Measurements from ENCODE around the gene WNT9B. TPM values are rescaled to one million over a fixed set of nuclear protein-coding genes. Genes with fewer than 3 reads are reported as not detected.

Gene WNT9B, protein sequence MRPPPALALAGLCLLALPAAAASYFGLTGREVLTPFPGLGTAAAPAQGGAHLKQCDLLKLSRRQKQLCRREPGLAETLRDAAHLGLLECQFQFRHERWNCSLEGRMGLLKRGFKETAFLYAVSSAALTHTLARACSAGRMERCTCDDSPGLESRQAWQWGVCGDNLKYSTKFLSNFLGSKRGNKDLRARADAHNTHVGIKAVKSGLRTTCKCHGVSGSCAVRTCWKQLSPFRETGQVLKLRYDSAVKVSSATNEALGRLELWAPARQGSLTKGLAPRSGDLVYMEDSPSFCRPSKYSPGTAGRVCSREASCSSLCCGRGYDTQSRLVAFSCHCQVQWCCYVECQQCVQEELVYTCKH
- 10 to 100 TPM in 2 of 4 donors, 1 to 10 TPM in 1, under 1 TPM in 1; 0.16 to 14.9 (median 9.8) TPM for polyA plus RNA-seq (ENCODE audit: insufficient read length in 4 of 4)

DNA sequence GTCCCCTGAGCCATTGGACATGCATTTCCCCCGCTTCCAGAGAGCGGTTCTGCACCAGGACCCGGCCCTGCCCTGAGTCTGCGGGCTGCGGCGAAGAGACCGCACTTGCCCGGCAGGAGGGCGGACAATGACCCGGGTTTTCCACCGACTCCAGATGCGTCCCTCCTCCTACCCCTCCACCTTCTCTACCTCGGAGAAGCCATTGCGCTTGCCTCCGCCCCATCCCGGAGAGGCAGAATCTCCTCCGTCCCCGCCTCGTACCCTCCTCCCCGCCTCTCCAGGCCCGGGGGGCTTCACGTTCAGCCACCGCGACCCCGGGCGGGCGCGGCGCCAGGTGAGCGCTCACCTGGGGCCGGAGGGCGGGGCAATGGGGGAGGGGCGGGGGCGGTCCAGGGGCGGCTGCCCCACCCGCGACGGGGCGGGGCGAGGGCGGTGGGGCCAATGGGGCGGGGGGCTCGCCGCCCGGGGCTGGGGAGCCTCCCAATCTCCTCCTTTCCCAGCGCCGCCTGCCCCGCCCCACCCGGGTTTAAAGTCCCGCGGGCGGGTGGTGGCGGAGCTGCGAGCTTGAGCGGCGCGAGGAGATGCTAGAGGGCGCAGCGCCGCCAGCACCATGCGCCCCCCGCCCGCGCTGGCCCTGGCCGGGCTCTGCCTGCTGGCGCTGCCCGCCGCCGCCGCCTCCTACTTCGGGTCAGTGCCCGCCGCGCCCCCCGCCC is at the start of gene WNT9B:
Gene WNT9B, plus strand, starts transcription at position 555 of the 713 bp plus-strand sequence. Its CDS starts 56 bp downstream, at position 611.
- DNase-seq (ENCODE audit: low read depth in 4 of 4, low spot score in 3 of 4), result peak in 2 of 4 donors; percentile 38 to 47

DNA sequence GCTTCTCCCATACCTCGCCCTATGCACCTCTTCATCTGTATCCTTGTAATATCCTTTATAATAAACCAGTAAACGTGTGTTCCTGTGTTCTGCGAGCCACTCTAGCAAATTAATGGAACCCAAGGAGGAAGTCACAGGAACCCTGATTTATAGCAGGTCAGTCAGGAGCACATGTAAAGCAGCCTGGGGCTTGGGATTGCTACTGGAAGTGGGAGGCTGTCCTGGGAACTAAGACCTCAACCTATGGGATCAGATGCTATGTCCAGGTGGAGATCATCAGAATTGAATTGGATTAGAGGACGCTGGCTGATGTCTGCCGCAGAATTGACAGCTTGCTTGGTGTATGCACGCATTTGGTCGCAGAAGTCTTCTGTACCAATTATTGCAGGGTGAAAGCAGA is 48.6 kb upstream of the WNT9B start:
- no peak for DNase-seq (ENCODE audit: low read depth in 4 of 4, low spot score in 3 of 4)

DNA sequence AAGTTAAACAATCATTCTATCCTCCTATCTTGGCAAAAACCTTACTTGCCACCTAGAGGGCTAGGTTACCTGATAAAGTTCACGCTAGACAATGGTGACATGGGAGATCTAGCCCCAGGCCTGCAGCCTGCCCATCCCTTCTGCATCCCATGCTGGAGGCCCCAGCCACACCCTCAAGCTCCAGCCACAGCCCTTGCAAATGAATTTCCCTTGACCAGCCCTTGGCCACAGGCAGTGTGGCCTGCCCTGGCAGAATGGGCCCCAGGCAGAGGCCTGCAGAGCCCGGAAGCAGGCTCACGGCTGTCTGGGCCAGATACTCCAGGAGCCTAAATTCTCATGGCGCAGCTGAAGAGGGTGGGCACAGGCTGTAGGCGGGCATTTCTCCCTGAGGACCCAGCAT is 47.8 kb upstream of the WNT9B start:
- DNase-seq (ENCODE audit: low read depth in 4 of 4, low spot score in 3 of 4), result no peak

DNA sequence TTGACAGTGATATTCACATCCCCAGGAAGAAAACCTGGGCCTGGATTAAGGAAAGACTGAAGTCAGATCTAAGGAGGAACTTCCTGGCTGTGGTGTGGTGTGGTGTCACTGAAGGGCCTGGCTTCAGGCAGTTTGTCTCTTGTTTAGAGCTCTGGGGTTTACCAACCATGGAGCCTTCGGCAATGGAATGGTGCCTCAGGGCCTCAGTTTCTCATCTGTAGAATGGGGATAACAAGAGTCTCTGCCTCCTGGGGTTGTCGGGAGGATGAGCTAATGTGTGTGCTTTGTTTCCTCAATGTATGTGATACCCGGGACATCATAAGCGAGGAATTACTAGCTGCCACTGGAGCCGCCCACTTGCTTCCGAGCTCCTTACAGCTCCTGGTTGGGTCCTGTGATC is 45.6 kb upstream of the WNT9B start:
- no peak for DNase-seq (ENCODE audit: low read depth in 4 of 4, low spot score in 3 of 4)

DNA sequence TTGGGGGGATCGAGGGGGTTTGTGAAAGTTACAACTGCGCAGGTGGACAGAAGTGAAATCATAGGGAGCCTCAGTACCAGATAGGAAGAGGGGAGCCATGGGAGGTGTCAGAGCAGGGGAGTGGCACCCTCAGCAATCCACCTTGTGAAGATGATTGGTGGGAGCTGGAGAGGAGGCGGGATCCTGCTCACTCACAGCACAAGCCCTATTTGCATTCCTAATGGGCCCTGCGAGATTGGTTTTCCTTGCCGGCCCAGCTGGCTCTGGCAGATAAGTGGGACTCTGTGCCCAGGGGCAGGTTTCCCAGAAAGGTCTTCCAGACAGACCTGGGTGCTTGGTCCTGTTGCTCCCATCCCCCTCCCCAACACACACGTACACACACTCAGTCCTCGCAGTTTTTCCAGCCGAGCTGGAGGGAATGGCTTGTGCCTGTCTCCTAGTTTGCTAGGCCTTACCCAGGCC is 42.2 kb upstream of the WNT9B start:
- no peak for DNase-seq (ENCODE audit: low read depth in 4 of 4, low spot score in 3 of 4)

DNA sequence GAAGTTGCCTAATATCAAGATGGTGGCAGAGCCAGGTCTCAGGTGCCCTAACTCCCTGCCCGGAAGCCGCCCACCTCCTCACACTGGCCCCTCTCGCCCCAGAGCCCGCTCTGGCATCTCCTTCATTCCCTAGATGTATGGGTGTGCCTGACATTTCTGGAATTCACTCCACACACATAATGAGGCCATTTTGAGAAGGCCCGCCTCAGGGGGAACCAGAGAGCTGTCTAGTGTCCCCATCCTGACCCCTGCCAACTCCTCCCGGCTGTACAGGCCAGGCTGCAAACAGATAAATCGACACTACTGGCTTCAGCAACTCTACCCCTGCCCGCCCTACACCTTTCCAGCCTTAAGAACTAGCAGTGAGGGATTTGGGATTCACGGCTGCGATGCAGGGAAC is 40.5 kb upstream of the WNT9B start:
- DNase-seq (ENCODE audit: low read depth in 4 of 4, low spot score in 3 of 4), result no peak

DNA sequence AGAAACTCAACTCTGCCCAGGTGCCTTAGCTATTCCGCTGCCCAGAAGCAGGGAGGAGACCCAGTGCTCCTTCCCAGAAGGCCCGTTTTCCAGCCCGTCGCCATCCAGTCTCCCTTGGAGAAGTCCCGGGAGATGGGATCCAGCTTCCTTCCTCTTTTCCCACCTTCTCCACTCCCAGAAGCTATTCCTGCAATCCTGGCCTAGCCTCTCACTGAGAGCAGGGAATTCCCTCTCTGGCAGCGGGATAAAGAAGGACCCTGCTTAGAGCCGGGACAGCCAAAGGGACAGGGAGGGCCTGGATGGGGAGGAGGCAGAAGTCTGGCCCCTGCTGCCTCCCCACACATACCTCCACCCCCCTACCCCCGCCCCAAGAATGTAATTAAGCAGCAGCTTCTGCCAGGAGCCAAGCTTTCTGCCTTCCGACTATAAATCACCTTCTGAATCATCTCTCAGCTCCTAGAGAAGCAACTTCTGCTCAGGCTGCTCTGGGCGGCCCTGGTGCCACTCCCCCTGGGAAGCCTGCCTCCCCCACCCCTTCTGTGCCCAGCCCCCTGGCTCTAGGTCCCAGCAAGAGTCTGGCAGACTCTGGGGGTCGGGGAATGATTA is 39.3 kb upstream of the WNT9B start:
- DNase-seq (ENCODE audit: low read depth in 4 of 4, low spot score in 3 of 4), result peak; percentile 18 to 37 (median 25)

DNA sequence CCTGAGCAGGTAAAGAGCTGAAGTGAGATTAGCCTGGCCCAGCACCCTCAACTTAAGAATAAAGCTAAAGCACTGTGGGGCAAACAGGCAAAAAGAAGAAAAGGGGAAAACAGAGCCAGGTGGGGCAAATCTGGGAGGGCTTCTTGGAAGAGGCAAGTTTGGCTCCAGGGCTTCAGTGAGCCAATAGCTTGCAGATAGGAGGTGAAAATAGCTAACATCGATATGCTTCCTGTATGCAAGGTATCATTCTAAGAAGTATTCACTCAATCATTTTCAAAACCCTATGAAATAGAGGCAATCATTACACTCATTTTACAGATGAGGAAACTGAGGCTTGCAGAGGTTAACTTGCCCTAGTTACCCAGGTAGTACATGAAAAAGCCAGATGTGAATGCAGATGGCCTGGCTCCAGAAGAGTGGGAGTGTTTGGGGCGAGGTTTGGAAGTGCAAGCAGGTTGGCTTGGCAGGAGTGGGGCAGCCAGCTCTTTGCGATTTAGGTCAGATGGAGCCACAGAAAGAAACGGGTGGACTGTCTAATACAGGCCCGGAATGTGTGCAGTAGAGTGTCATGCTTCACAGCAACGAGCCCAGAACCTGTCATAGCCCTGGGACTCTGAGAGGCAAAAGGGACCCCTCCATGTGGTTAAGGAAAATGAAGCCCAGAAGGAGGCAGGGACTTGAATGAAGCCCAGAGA is 38.6 kb upstream of the WNT9B start:
- DNase-seq (ENCODE audit: low read depth in 4 of 4, low spot score in 3 of 4), result no peak

DNA sequence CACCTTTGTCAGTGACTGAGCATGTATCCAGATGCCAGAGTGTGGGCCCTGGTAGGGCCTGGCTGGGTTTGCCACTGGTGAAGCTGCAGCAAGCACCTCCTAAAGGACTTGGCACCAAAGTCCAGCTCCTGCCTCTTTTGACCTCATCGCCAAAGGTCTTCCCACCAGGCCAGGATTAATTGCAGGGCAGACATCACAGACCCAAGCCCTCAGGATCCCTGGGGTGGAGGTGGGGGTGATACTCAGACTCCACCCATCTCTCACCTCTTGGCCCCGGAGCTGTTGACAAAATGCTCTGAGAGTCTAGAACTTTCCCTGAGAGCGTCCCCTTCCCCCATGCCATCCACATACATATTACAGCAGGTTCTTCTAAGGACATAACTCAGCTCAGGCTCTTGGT is 37.5 kb upstream of the WNT9B start:
- no peak for DNase-seq (ENCODE audit: low read depth in 4 of 4, low spot score in 3 of 4)

DNA sequence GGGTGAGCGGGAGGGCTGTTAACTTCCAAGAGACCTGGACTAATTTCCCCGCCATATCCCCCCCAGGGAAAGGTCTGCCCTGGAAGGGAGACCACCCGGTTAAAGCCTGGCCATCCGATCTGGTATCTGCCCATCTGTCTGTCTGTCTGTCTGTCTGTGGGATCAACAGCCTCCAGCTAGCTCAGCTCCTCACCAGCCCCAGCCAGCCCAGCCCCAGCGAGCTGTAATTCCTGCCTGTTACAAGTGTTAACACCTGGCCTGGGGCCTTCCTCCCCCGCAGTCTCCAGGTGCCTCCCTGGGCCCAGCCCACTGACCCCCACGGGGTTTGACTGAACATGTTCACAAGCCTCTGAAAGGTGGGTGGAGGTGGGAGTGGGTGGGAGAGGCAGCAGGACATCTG is 36.9 kb upstream of the WNT9B start:
- no peak for DNase-seq (ENCODE audit: low read depth in 4 of 4, low spot score in 3 of 4)

DNA sequence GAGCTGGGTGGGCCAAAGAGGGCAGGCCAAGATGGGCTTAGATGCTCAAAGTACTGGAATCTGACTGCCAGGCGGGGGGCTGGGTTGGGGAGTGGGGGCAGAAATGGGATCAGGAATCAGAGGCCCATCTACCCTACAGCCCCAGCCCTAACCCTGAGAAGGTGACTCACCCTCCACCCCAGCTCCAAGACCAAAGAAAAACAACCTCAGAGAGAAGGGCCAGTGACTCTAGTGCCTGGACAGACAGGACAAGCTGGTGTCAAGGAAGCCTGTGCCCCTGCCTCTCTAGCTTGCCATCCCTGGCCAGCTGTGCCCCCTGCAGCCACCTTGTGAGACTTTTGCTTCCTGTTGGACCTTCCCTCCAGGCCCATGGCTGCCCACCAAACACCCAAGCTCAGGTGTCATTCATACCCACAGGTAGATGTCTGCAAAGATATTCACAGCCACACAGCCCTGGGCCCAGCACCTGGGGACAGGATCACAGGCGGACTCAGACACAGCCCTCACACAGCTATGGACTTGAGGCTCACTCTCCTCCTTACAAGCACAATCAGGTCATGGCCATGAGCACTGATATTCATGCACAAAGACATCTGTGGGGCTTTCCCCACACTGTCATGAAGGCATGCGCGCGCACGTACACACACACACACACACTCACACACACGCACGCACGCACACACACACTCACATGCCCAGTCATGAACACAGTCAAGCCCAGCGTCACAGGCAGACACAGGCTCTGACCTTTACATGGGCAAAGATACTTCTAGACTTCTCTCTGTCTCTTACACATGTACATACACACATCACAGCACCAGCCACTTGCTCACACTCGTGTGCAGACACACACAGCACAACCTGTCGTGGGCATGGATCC is 35.7 kb upstream of the WNT9B start:
- DNase-seq (ENCODE audit: low read depth in 4 of 4, low spot score in 3 of 4), result no peak

DNA sequence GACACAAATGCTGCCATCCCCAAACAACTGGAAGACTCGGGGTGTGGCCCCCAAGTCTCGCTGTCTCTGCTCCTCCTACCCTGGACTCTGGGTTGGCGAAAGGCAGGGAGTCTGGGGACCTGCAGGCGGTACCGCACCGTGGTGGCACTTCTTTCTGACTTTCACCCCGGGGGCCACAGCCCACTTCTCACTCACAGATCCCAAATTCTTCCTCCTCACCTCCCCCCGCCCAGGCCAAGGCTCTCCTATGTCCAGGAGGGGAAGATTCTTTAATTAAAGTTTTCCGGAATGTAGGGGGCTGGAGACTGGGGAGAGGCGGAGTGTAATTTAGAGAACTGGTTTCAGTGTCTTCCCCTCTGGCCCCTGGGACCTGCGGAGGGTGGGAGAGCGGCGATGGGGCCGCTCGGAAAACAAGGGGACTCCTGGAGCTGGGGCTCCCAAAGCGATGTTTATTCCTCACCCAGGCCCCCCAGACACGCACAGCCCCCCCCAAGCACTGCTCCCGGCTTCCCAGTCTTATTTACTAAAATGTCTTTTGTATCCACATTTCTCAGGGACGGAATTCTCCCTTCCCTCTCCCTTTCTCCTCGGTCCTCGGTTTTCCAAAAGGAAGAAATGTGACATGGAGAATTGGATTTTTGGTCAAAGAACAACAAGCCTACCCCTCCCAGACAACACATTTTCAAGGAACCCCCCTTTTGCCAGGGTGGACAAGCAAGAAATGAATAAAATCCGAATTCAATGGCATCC is 34.1 kb upstream of the WNT9B start:
- DNase-seq (ENCODE audit: low read depth in 4 of 4, low spot score in 3 of 4), result no peak

DNA sequence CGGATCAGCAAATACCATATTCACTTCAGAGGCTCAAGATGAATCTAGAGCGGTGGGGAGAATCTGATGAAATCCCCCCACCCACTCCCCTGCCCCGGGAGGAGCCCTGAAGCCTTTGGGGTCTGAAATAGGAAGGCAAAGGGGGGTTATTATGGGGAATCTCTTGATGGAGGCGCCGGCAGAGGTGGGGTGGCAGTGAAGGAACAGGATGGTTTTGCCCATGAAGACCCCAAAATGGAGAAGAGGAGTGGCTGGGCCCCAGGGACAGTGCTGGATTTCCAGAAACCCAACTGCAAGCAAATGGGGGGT is 33.5 kb upstream of the WNT9B start:
- DNase-seq (ENCODE audit: low read depth in 4 of 4, low spot score in 3 of 4), result no peak

DNA sequence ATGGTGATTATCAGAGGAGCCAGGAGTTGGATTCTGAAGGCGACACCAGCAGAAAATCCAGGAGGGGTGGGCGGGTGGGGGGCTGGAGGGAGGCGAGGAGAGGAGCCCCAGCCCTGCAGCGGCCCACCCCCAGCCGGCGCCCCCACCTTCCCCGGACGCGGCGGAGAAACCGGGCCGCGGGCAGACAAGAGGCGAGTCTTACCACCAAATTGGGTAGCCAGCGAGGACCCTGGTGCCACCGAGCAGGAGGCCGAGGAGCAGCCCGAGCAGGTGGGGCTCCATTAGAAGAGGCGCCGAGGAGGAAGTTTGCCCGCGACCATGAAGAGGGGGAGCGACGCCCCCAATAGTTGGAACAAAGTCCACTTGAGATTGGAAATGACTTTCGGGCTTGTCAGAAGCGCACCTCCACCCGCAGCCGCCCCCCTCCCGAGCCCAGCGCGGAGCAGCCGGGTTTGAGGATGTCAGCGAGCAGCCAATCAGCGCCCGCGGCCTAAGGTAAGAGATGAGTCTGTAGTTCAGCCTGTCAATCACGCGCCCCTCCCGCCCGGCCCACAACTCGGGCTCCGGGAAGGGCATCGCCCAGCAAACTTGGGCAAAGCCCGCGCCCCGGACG is 33.0 kb upstream of the WNT9B start, which contains the start of gene WNT3:
Gene WNT3, minus strand, starts transcription at position 377 of the 613 bp plus-strand sequence. Its CDS starts 95 bp downstream, at position 282.
- DNase-seq (ENCODE audit: low read depth in 4 of 4, low spot score in 3 of 4), result no peak

DNA sequence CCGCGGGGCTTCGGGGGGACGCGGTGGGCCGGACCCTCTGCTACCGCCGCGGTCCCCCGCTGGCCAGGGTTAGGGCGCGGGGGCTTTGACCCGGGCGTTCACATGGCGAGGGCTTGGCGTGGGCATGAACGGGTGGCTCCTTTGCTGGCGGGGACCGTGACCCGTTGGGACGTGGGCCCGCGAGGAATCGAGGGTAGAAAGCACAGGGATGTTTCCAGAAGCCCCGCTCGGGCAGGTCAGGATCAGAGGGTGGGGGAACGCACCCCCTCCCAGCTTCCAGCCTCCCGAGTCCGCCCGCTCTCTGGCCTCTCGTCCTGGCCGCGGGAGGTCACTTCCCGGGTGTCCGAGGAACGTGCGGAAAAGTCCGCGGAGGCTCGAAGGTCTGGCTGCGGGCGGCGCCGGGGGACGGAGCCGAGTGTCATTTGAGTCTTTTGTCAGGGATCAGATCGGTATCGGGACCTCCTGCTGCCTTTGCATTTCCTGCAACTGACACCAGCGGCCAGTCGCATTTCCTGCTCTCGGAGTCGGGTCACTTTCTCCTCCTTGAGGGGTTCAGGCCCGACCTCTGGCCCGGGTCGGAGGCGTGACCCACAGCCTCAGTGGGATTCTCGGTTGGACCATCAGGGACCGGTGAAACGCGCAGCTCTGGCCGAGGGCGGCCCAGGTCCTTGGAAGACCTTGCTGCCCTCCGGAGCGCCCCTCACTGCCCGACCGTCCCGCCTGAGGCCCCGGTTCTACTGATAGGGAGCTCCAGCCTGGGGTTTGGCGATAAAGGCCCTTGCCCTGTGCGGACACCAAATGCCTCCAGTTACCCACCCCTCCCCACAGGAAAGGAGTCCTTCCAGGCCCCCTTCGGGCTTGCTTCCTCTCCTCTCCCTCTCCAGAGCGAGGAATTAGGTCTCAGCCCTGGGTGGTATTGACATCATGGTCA is 32.2 kb upstream of the WNT9B start:
- DNase-seq (ENCODE audit: low read depth in 4 of 4, low spot score in 3 of 4), result no peak

DNA sequence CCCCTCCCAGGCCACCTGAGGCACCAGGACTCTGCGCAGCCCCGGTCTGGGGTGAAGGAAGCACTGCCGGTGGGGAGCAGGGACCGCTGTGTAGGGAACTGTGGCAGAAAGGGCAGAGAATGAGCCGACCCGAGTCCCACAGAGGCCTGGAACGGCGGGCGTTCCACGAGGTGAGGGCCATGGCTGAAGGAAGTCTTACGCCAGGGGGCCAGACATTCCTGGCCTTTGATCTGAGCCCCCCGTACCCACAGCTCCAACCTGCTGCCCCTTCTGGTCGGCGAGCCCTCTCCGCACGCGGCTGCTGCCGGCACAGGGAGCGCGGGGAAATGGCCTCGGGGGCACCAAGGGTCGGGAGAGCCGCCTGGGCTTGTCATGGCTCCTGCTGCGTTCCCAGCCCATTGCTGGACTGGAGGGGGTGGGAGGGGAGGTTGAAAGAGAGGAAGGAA is 31.5 kb upstream of the WNT9B start:
- DNase-seq (ENCODE audit: low read depth in 4 of 4, low spot score in 3 of 4), result no peak

DNA sequence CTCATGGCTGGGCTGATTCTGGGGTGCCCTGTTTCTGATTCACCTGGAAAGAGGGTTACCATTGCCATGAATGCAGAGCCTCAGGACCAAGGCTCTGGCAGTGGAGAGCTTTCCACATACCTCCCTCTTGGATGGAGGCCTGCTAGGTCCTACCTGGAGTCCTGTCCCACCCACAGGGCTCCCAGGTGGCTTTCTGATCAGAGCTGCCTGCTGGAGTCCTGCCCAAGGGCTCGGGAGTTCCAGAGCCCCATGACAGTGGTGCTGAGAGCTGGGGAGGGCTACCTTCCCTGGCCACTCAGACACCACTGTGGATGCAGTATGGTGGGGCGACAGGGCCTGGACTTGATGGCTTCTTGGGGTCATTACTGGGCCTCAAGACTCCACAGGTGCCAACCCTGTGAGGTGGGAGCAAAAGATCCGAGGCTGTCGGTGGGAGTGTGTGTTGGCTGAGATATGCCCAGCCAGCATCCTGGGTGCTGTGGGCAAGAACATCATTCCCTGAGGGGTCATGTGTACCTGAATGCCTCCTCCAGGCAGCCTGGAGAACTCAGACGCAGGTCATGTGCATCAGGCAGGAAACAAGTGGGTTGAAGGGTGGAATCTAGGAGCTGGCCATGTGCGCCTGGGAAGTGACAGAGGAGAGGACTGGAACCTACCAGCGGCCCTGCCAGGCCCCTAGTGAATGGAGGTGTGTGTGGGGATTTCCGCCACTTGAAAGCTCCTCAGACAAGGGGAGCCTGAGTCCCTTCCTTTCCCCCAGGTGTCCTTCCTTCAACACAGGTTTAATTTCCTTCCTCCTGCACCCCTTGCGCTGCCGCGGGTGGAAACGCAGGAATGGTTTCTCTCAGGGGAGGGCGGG is 30.6 kb upstream of the WNT9B start:
- DNase-seq (ENCODE audit: low read depth in 4 of 4, low spot score in 3 of 4), result no peak
